GM06990 (cell line): ENCODE data around the gene CYTH2.

Source experiments
- DNase-seq: peaks from one replicate; pipeline ENCODE4 v3.0.0-alpha.2; 2011; ENCODE audit not compliant: insufficient read length; ENCODE audit errors: extremely low read depth
- H3K27me3 ChIP-seq: replicated peaks from 2 replicates; pipeline ENCODE4 v1.6.0; 2011; ENCODE audit warnings: low read length; ENCODE audit not compliant: control insufficient read depth, insufficient read depth
- H3K36me3 ChIP-seq: 2 replicates; pipeline ENCODE4 v1.5.1; 2011; ENCODE audit warnings: low read length; ENCODE audit not compliant: control insufficient read depth, insufficient read depth
- H3K4me3 ChIP-seq: replicated peaks from 2 replicates; pipeline ENCODE4 v1.5.1; 2011; ENCODE audit warnings: low read depth, mild to moderate bottlenecking, control low read depth, low read length
- CTCF ChIP-seq: IDR thresholded peaks from 2 replicates; pipeline ENCODE4 v1.5.1; 2011; ENCODE audit warnings: low read length, control low read depth, mild to moderate bottlenecking, inconsistent platforms; ENCODE audit not compliant: insufficient read depth, poor library complexity, severe bottlenecking

Gene CYTH2

DNA sequence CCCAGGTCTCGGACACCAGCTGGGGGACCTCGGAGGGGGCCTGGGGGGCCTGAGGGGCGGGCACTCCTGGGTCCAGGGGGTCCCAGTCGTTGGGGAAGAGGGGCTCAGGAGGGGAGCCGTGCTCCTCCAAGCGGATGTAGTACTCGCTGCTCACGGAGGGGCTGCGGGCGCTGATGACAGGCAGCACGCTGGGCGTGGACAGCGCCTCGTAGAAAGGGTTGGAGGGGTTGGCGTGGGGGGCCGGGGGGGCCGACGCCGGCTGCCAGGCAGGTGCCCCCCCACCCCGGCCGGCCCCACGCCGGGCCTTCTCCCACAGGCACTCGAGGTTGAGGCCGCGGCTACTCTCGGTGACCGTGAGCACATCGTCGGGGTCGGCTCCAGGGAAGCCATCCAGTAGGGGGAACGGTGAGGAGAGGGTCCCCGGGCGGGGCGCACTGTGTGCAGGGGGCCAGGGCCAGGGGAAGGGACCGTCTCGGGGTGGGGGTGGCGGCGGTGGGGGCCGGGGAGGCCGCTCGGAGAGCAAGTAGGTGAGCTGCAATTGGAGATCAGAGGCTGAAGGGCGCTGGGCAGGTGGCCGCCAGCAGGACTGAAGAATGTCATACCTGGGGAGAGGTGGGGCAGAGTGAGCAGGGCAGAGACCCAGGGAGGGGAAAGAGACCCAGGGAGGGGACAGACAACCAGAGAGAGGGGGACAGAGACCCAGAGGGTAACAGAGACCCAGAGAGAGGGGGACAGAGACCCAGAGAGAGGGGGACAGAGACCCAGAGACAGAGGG is 30.3 kb downstream of the CYTH2 start:
- Histone ChIP-seq H3K4me3 (no peak overlapping the region), H3K27me3 (no peaks in the 10 kb centered on the region; the same call in 1 of the 2 replicates), H3K36me3 (no peaks in the 10 kb centered on the region)
- DNase-seq, result no peak
- no peak for TF ChIP-seq CTCF

GRCh38 chr19:48500830-48501493 is 31.8 kb downstream of the CYTH2 start:
- Histone ChIP-seq H3K4me3 (no peak overlapping the region), H3K36me3 (no peaks in the 10 kb centered on the region), H3K27me3 (no peaks in the 10 kb centered on the region; the same call in 1 of the 2 replicates)
- TF ChIP-seq CTCF, result no peak
- no peak for DNase-seq

- no peaks in the 10 kb centered on the region for H3K36me3 ChIP-seq
- DNase-seq, result peak; percentile 69
- H3K4me3 ChIP-seq, result no peak overlapping the region
- no peak for TF ChIP-seq CTCF
- no peaks in the 10 kb centered on the region; the same call in 1 of the 2 replicates for H3K27me3 ChIP-seq
Observed at GRCh38 chr19:48501494-48502349, 32.6 kb downstream of the CYTH2 start.

- Histone ChIP-seq H3K4me3 (no peak overlapping the region), H3K36me3 (no peaks in the 10 kb centered on the region), H3K27me3 (no peaks in the 10 kb centered on the region; the same call in 1 of the 2 replicates)
- no peak for TF ChIP-seq CTCF
- peak; percentile 78 for DNase-seq
Observed at GRCh38 chr19:48502350-48503018, 33.3 kb downstream of the CYTH2 start.

- no peaks in the 10 kb centered on the region for H3K36me3 ChIP-seq
- peaks cover 2% of the 10 kb centered on the region for H3K27me3 ChIP-seq
- no peak overlapping the region for H3K4me3 ChIP-seq
- no peak for DNase-seq
- TF ChIP-seq CTCF, result peak; percentile 42
Observed at GRCh38 chr19:48506138-48506733, 37.1 kb downstream of the CYTH2 start.
